ENCODE data around the gene CDH23. TPM values are rescaled to one million over a fixed set of nuclear protein-coding genes. Genes with fewer than 3 reads are reported as not detected.

CDH23 gene
- total RNA-seq, 1 donor from 2014 or later = 20.1 TPM

DNA sequence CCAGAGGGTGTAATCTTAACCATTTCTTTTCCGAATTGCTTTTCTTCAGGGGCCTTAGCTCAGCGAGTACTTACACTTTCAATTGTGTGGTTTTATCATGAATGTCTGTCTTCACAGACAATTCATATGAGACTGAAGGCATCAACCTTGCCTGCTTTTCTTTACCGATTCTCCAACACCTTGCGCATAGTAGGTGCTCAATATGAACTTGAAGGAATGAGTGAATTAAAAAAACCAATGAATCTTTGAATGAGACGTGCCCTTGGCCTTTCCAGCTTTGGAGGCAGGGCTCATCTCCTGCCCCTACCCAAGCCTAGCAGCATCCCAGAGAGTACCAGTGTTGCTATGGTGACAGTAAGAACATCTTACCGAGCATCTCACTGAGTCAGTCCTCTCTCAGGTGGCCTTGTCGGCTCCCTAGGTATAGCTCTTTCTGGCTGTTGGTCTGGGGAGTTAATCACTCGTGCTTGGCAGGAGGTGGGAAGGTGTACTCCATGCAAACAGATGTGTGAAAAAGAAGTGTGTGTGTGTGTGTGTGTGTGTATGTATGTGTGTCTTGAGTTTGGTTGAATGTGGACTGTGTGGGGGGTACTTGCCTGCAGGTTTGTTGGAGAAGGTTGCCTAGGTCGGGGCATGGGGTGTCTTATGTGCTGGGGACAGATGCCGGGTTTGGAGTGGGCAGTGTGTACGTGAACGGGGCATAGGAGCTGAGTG, 215.1 kb downstream of the CDH23 start:
- intact Hi-C loops (cut with DNase I) = no loop called here
- ATAC-seq (no peak), DNase-seq (ENCODE audit: low spot score) (no peak)

DNA sequence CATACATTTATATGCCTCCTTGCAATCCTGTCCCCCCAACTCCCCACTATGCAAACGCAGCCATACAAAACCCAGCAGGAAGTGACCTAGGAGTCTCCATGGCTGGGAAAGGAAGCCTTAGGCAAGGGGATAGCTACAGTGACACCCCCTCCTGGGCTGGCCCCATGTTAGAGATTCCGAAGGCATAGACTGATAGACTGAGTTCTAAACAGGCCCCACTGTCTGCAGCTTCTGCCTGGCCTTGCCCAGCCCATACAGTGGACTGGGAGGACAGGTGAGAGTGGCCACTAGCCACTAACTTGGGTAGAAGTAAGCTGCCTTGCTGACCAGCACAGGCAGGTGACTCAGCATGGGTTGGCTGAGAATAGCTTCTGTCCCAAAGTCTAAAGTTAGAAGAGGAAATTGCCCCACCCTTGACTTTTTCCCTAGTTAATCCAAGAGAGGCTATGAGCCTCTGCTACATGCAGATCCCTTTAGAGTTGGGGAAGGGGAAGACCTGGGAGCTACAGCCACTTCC, 216.6 kb downstream of the CDH23 start:
- ATAC-seq (peak; percentile 11), DNase-seq (ENCODE audit: low spot score) (no peak)
- intact Hi-C loops (cut with DNase I) = no loop called here

DNA sequence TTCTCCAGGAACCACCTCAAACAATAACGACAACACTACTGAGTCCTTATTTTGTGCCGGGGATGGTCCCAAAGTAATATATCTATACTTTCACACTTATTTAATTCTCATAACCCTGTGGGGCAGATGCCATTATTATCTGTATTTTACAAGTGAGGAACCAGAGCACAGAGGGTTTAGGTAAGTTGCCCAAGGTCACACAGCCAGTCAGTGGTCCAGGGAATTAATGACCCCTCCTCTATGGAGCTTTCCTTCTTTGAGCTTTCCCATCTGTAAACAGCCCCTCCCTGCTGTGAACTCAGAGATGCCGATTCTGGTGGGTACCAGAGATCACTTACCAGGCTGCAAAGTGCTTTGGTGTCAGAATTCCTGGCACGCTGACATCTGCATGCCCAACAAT, 217.2 kb downstream of the CDH23 start:
- intact Hi-C loops (cut with DNase I) = no loop called here
- no peak for ATAC-seq
- no peak for DNase-seq (ENCODE audit: low spot score)

DNA sequence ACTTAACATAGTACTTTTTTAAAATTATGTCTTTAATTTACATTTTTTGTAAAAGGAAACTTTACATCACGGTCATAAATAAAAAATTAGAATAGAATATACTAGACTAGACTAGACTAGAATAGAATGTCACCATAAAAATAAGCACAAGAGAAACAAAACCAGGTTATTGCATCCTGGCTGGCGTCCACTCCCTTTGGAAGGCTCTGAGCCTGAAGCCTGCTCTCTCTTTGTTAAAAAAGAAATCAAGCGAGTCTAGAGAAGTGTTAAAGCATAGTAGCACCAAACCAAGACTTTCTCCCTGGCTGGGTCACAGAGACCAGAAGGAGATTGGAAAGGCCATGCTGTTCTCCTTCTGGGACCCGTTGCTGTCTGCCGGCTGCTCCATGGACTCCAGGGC, 218.2 kb downstream of the CDH23 start:
- DNase-seq (ENCODE audit: low spot score) (no peak), ATAC-seq (no peak)
- intact Hi-C loops (cut with DNase I) = no loop called here

DNA sequence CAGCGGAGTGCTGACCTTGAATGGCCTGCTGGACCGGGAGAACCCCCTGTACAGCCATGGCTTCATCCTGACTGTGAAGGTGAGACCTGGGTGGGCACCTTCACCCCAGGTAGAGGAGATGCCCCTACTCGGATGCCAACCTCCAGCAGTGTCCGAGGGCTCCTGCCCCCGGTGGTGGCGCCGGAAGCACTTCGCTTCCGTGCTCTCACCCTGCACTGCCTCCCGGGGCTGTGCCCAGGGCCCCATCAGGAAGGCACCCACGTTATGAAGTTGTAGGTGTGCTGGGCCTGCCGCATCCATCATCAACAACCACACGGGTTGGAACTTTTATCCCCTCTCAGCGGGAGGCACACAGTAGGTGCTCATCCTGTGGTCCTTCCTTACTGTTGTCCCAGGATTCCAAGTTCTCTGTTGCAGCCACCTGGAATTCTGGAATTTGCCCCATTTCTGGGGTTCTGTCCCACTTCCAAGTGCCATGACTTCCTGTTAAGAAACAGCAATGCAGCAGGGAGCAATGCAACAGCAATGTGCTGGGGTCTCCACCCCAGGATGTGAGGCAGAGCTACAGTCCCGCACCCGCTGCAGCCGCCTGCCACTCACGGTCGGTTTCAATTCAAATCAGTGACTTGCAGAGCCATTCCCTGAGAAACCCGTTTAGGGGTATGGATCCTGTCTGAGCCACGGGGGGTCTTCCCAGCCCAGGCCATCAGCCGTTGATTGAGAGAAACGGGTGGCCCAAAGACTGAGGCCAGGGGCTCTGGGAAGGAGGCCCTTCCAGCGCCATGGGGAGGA, 219.0 kb downstream of the CDH23 start:
- DNase-seq (ENCODE audit: low spot score) = no peak
- intact Hi-C loops (cut with DNase I) = no loop called here
- ATAC-seq = peak; percentile 11

DNA sequence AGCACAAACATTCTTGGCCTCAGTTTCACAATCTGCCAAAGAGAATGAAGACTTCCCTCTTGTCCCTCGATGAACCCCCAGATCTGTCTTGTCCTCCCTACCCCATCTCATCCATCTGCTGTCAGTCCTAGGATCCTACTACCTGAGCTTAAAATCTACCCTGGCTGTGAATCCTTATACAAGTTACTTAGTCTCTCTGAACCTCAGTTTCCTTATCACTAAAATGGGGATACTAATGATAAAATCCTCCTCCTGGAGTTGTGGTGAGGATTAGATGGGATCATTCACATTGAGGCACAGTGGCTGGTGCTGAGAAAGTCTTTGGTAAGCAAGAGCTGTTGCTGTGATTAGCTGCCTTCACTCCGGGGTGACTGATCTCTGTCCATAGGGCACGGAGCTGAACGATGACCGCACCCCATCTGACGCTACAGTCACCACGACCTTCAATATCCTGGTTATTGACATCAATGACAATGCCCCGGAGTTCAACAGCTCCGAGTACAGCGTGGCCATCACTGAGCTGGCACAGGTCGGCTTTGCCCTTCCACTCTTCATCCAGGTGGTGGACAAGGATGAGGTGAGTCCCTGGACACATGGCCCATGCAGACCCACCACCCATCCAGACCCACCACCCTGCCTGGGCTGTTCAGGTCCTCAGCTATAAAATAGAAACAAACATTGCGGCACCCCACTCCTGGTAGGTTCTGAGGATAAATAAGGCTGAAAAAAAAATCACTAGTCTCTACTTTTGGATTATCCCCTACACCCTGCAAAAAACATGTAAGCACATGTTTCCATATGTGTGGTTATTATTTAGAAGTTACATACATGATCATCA, 220.3 kb downstream of the CDH23 start:
- ATAC-seq = no peak
- DNase-seq (ENCODE audit: low spot score) = no peak
- intact Hi-C loops (cut with DNase I) = no loop called here

DNA sequence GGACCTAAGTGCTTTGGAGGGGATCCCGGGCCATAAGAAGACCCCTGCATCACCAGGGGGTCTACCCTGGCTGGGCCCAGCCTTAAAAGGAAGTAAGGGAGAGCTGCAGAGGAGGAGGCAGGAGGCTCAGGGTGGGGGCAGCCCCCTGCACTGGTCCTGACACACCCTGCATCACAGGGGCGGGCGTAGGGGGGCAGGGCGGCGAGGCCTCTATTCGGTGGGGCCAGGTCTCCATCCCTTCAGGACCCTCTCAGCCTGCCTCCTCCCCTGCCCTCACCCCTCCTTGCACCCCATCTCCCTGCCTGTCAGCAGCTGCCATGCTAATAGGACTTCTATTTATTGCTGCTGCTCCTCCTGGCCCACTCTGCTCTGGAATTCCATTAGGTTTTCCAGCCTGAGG, 221.5 kb downstream of the CDH23 start:
- intact Hi-C loops (cut with DNase I) = no loop called here
- no peak for DNase-seq (ENCODE audit: low spot score)
- ATAC-seq = no peak

DNA sequence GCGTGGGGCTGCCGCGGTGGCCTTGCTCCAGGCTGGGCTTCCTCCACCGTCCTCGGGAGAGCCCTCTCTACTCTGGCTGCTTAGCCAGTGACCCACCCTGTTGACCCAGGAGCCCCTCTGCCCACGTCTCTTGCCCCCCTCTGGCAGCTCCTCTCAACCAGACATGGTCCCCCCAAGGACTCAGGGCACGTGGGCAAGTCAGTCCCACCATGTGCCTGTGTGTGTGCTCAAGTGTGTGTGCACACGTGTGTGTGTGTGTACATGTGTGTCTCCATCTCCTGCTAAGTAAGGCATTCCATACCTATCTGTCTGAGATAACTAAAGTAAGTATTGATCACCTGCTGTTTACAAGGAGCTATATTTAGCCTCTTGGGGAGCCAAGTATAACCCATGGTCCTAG, 221.9 kb downstream of the CDH23 start:
- intact Hi-C loops (cut with DNase I) = no loop called here
- ATAC-seq (no peak), DNase-seq (ENCODE audit: low spot score) (no peak)

DNA sequence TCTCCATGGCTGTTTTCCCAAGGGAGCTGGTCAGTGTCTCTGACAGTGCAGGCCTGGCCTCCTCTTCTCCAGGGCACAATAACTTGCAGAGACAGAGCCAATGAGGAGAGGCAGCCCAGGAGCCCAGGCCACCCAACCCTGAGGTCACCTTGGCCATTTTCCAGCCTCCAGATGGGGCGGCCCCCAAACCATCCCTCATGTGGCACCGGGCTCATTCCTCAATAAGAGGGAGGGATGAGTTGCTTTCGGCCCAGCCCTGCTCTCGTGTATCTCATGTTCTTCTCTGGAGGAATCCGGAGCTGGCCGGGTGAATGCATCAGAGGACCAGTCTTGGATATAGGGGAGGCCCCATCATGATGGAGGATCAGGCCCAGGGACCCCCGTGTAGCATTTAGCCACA, 223.9 kb downstream of the CDH23 start:
- no peak for DNase-seq (ENCODE audit: low spot score)
- peak; percentile 50 for ATAC-seq
- intact Hi-C loops (cut with DNase I) = no loop called here

DNA sequence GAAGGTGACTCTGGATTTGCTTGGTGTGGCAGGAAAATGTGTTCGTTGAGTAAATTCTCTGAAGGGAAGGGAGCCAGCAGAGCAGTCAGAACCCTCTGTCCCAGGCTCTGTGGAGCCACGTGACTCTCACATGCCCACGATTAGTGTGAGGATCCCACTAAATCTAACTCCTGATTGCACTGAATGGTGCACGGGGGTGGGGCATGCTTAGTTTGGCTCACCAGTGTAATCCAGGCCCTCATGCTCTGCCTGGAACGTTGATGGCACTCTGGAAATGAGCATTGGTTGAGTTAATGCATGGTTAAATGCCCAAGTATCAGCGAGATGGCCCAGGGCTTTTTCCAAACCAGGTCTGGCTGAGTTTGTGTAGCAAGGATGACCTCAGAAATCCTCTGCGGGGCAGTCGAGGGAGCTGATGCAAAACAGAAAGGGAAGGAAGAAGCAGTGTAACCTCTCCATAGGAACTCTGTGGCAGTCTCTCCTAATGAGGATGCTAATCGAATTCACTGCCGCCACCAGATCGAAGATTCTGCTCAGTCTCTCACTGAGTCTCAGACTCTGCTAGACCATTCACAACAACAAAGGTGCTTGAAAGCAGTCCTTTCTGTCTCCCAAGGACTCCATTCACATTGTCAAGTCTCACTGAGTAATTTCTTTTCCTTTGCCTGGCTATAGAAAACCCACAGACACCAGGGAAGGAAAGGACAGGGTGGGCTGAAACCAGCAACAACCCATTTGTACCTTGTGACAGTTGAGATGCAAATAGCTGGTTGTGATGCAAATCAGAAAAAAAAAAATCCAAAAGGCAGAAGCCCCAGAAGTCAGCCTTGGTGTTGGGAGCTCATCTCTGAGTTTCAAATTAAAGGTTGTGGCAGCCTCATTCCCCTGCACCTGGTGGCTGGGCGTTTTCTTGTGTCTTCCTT, 224.8 kb downstream of the CDH23 start:
- intact Hi-C loops (cut with DNase I) = no loop called here
- ATAC-seq (peak; percentile 94), DNase-seq (ENCODE audit: low spot score) (peak; percentile 78)

DNA sequence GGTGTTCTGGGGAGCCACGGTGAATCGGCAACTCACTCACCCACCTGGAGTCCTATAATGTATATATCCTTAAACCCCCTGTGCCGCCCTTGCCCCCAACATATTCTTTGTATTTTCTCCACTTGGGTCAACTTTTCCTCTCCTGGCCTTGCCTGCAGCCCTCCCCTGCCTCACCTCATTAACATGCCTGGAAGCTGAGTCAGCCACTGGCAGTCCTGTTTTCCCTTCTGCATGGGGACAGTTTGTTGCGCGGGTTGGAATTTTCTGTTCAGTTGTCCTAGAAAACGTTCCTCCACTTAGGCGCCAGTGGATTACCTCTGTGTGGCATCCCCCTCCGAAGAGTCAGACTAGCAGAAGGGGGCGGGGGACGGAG, 225.4 kb downstream of the CDH23 start:
- intact Hi-C loops (cut with DNase I) = no loop called here
- ATAC-seq = no peak
- no peak for DNase-seq (ENCODE audit: low spot score)

DNA sequence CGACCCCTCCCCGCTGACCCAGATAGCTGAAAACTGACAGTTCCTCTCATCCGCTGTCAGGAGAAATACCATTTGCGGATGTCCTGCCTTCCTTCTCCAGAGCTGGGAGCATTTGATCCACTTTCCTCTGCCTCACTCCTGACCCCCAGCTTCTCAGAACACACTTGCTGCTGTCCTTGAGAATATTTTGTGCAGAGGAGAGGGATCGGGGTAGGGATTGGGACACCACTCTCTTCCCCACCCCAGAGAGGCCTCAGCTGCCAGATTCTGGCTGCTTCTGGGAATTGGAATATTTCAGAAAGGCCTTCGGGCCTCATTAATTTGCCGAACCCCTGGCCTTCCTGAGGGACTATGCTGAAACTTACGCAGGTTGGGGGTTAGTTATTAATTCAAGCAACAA, 225.9 kb downstream of the CDH23 start:
- intact Hi-C loops (cut with DNase I) = no loop called here
- DNase-seq (ENCODE audit: low spot score) (no peak), ATAC-seq (no peak)

DNA sequence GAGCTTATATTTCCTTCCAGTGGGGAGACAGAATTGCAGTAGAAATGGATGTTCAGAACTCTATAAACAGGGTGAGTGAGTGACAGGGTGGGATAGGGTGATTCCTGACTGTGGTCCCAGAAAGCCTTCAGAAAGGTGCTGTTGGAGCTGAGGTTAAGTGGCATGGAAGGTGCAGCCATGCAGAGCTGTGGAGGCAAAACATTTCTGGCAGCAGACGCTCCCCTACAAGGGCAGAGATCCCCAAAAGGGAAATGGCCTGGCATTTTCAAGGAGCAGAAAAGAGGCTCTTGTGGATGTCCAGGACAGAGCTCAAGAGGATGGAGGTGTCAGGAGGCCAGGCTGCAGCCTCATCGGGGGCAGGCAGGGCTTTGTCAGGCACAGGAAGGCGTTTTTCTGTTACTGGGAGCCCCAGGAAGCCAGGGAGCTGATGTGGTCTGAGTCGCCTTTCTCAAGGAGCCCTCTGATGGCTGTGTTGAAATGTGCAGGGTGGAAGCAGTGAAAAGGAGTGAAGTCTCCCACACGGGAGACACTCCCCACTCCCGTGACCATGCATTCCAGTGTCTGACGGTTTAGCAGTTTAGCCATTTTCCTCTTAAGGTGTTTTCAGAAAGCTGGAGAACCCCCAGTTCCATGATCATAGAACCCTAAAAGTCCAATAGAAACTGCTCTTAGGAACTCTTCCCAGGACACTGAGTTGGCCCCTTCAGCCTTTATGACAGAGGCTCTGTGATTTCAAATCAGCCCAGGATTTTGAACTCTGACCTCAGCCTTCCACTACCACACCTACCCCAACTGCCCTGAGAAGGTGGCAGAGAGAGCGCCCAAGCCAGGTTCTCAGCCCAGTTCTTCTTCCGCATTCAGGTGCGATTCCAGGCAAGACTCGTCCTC, 226.6 kb downstream of the CDH23 start:
- no peak for DNase-seq (ENCODE audit: low spot score)
- ATAC-seq = peak; percentile 33
- intact Hi-C loops (cut with DNase I) = no loop called here

DNA sequence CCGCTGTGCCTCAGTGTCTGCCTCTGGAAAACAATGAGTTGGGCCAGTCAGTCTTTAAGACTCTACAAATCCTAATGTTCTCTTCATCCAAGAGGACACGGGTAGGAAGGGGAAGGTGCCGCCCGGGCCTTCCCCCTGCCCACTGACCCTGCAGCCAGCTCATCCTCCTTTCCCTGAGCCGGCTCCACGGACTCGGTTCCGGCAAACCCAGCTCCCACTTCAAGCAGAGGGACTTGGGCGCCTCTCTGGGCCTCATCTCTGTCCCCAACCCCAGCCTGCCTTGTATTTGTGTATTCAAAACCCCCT, 227.2 kb downstream of the CDH23 start:
- no peak for ATAC-seq
- DNase-seq (ENCODE audit: low spot score) = no peak
- intact Hi-C loops (cut with DNase I) = no loop called here

DNA sequence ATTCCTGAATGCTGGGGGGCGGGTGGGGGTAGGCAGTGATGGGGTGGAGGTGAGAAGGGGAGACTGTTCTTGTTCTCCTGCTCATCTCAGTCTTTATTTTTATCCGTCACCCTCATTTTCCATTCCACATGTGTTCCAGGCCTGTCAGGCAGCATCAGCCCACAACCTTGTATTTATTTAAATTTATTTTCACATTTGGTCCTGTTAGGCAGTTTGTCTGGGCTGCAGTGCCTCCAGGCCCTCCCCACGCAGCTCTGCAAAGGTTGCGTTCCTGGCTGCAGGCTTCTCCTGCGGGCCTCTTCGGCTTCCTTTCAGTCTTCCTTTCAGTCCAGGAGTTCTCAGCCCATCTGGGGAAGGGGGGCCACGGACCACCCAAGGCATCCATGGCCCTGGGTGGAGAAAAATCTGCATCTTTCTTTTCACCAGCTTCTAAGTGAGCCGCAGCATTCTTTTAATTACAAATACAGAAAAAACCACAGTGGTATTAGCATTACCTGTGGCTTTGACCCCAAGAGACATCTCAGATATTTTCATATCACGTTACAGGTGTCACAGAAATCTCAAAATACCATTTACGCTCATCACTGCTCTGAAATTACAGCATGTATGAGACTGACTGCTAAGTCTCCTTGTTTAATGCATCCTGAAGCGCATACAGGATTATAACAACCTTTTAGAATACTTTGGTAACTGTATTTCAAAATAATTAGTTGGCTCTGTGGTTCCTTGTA, 228.9 kb downstream of the CDH23 start:
- DNase-seq (ENCODE audit: low spot score) (no peak), ATAC-seq (no peak)
- intact Hi-C loops (cut with DNase I) = no loop called here

DNA sequence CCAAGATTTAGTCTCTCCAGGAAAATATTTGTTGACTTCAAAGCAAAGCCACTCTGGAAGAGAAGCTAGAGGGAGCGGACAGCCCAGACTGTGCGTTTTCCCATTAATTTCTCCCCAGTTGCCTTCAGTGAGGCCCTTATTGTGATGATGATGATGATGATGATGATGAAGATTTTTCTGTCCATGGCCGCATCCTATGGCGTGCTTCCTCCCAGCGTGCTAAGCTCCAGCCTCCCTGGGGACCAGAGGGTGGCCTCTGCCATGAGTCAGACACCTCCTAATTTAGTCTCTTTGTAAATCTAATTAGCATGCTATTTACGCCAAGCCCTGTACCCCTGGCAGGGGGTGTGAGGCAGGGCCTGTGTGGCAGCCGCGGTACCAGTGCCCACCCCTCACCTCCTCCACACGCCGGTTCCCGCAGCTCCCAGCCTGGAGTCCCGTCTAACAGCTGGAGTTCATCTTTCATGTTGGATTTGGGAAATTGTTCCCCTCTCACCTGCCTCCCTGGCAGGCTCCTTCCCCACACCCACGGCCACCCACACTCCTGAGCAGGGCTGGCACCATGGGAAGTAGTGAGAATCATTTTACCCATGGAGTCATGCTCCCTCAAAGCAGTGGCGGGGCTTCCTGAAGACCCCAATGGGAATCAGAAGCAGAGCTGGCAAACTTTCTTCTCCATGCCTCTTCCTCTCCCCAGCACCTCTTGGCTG, 230.7 kb downstream of the CDH23 start:
- no peak for ATAC-seq
- no peak for DNase-seq (ENCODE audit: low spot score)
- intact Hi-C loops (cut with DNase I) = no loop called here

DNA sequence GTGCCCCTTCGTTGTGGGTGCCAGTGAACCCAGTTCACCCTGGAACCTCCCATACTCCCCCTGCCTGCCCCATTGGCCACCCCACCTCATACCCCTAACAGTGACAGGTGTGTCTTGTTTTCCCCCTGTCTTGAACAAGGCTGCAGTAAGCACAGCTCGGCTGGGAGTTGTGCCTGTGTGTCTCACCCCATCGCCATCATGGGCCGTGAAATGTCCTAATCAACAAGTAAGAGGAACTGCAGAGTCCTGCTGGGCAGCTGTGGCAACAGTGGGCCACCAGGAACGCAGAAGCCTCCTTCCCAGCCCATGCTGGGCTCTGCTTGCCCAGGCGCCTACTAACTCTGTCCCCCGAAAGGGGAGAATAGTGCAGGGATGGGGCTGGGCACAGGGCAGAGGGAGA, 231.2 kb downstream of the CDH23 start:
- intact Hi-C loops (cut with DNase I) = no loop called here
- no peak for DNase-seq (ENCODE audit: low spot score)
- ATAC-seq = no peak

Measured in sciatic nerve (tissue), 2 donors.